ENCODE measurements around the gene TSPO2.

DNA sequence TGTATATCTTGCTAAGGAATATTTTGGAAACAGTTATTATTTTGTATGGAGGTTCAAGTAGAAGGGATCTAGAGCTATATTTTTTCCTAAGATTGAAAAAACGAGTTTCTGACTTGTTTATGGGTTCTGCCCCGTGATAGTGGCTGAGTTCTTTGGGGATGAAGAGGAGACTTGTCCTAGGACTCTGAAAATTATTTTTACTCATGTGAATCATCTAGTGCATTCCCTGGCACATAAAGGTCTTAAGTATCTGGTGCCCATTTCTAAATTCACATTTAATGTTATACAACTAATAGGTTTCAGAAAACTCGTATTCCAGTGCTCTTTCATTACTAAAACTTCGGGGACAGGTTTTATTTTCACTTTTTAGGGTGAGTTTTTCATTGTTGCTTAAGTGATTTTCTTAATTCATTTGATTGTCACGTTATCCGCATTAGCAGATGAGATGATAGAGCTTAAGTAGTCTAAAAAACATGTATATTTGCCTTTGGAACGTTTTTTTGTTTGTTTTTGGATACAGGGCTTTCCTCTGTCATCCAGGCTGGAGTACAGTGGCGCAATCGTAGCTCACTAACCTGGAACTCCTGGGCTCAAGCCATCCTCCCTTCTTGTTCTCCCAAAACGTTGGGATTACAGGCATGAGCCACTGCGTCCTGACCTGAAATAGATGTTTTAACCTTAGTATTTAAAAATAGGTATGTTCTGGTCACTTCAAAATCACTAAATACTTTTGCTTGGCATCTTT is 32.6 kb downstream of the TSPO2 start:
- TF ChIP-seq CTCF (IDR thresholded peaks at IDR 0.05) (no peak), POLR2A (IDR thresholded peaks at IDR 0.05) (no peak)

All from prostate gland (tissue), 2 donors.